ENCODE data around the gene CIDEA.

The CIDEA gene

GRCh38 chr18:12231040-12231882 lies 22.9 kb upstream of the CIDEA start:
- Mint-ChIP-seq H3K36me3 (ENCODE audit: low read depth) (no peaks in the 10 kb centered on the region), H3K4me1 (no peaks in the 10 kb centered on the region)

GRCh38 chr18:12231986-12232385 lies 22.2 kb upstream of the CIDEA start:
- H3K27me3 Mint-ChIP-seq (ENCODE audit: low read depth, poor library complexity) = peaks cover 13% of the 10 kb centered on the region
- peaks cover 8% of the 10 kb centered on the region for H3K9me3 Mint-ChIP-seq
- no peak overlapping the region for H3K27ac Mint-ChIP-seq
- no peaks in the 10 kb centered on the region for H3K36me3 Mint-ChIP-seq (ENCODE audit: low read depth)
- H3K4me3 Mint-ChIP-seq = no peak overlapping the region
- H3K4me1 Mint-ChIP-seq = peaks cover 4% of the 10 kb centered on the region
- DNase-seq = no peak
- TF ChIP-seq CTCF (IDR thresholded peaks at IDR 0.05) = no peak

More at GRCh38 chr18:12231040-12231882, 22.9 kb upstream of the CIDEA start:
- Mint-ChIP-seq H3K27me3 (ENCODE audit: low read depth, poor library complexity) (peaks cover 13% of the 10 kb centered on the region), H3K27ac (no peak overlapping the region), H3K9me3 (peaks cover 8% of the 10 kb centered on the region), H3K4me3 (no peak overlapping the region)
- TF ChIP-seq CTCF (IDR thresholded peaks at IDR 0.05) = no peak
- DNase-seq = no peak

GRCh38 chr18:12233378-12233777 lies 20.8 kb upstream of the CIDEA start:
- TF ChIP-seq CTCF (IDR thresholded peaks at IDR 0.05) = no peak
- H3K27ac Mint-ChIP-seq = no peak overlapping the region
- H3K36me3 Mint-ChIP-seq (ENCODE audit: low read depth) = no peaks in the 10 kb centered on the region
- no peak for DNase-seq
- peaks cover 4% of the 10 kb centered on the region for H3K4me1 Mint-ChIP-seq
- H3K4me3 Mint-ChIP-seq = no peak overlapping the region
- H3K9me3 Mint-ChIP-seq = peaks cover 16% of the 10 kb centered on the region
- peaks cover 21% of the 10 kb centered on the region for H3K27me3 Mint-ChIP-seq (ENCODE audit: low read depth, poor library complexity)

GRCh38 chr18:12234451-12235190 lies 19.5 kb upstream of the CIDEA start:
- Mint-ChIP-seq H3K27me3 (ENCODE audit: low read depth, poor library complexity) (peaks cover 30% of the 10 kb centered on the region), H3K4me3 (no peak overlapping the region), H3K9me3 (peaks cover 18% of the 10 kb centered on the region), H3K27ac (no peak overlapping the region), H3K36me3 (ENCODE audit: low read depth) (no peaks in the 10 kb centered on the region), H3K4me1 (peaks cover 4% of the 10 kb centered on the region)
- DNase-seq = no peak
- TF ChIP-seq CTCF (IDR thresholded peaks at IDR 0.05) = no peak

- Mint-ChIP-seq H3K27ac (no peak overlapping the region), H3K27me3 (ENCODE audit: low read depth, poor library complexity) (peaks cover 43% of the 10 kb centered on the region), H3K4me3 (no peak overlapping the region), H3K4me1 (peaks cover 4% of the 10 kb centered on the region), H3K9me3 (peaks cover 18% of the 10 kb centered on the region), H3K36me3 (ENCODE audit: low read depth) (no peaks in the 10 kb centered on the region)
- TF ChIP-seq CTCF (IDR thresholded peaks at IDR 0.05) = no peak
- DNase-seq = no peak
These were observed 18.0 kb upstream of the CIDEA start for GRCh38 chr18:12236141-12236540.

Data from nephron progenitor cell (in vitro differentiated cells).